Tibial artery (tissue), 4 donors: ENCODE results near the gene C1D.

Experiments
- DNase-seq, 2 donors: peaks; one replicate each; pipeline ENCODE4 v3.0.0-alpha.2; 2019
- H3K27ac ChIP-seq, 2 donors: fragments of 200-600 bp; sonication (generic) in 1 of 2; 1 replicate in 1 of 2; 2 replicates in 1 of 2; pipeline ENCODE4 v1.5.1; 2018 to 2019; ENCODE audit warnings: mild to moderate bottlenecking in 1 of 2
- H3K27me3 ChIP-seq, 2 donors: fragments of 200-600 bp; sonication (generic) in 1 of 2; one replicate each; pipeline versions ENCODE4 v1.5.1 to v1.6.0; 2016 to 2019
- H3K36me3 ChIP-seq, 3 donors: fragments of 200-600 bp; sonication (generic) in 2 of 3; one replicate each; pipeline ENCODE4 v1.5.1; 2016 to 2019; ENCODE audit warnings: mild to moderate bottlenecking in 2 of 3
- H3K4me1 ChIP-seq, 4 donors: fragments of 200-600 bp; sonication (generic) in 2 of 4; 1 replicate in 3 of 4; 2 replicates in 1 of 4; pipeline ENCODE4 v1.5.1; 2016 to 2019
- H3K4me3 ChIP-seq, 2 donors: fragments of 200-600 bp; sonication (generic) in 1 of 2; 1 replicate in 1 of 2; 2 replicates in 1 of 2; pipeline ENCODE4 v1.5.1; 2018 to 2019; ENCODE audit warnings: mild to moderate bottlenecking in 2 of 2
- H3K9me3 ChIP-seq, 3 donors: fragments of 200-600 bp; sonication (generic) in 1 of 3; one replicate each; pipeline ENCODE4 v1.5.1; 2016 to 2019
- CTCF ChIP-seq, 2 experiments: fragments of 200-600 bp in 1 of 2; fragments of 450-650 bp in 1 of 2; IDR thresholded peaks; one replicate each; pipeline ENCODE4 v1.5.1; 2017 to 2019; ENCODE audit warnings: antibody characterized with exemption in 2 of 2, mild to moderate bottlenecking in 1 of 2, moderate library complexity in 1 of 2
- intact Hi-C: fragments of 100-400 bp; cut with DNase I; formaldehyde crosslinking; loops from one replicate; pipeline ENCODE4 v1.15.0; 2023; ENCODE audit warnings: low total_unique reads

Gene C1D

GRCh38 chr2:68093634-68094033, 30.8 kb upstream of the C1D start:
- no peaks in the 10 kb centered on the region for H3K27me3 ChIP-seq
- no peak for TF ChIP-seq CTCF (IDR thresholded peaks at IDR 0.05)
- no peak overlapping the region for H3K4me3 ChIP-seq
- no peaks in the 10 kb centered on the region for H3K4me1 ChIP-seq
- no peaks in the 10 kb centered on the region for H3K9me3 ChIP-seq
- intact Hi-C loops, result no loop called here
- no peak overlapping the region for H3K27ac ChIP-seq
- no peak for DNase-seq
- no peaks in the 10 kb centered on the region for H3K36me3 ChIP-seq

- no peak for TF ChIP-seq CTCF (IDR thresholded peaks at IDR 0.05)
- no peaks in the 10 kb centered on the region for H3K27me3 ChIP-seq
- no peak overlapping the region for H3K4me3 ChIP-seq
- no peak for DNase-seq
- no peaks in the 10 kb centered on the region for H3K9me3 ChIP-seq
- H3K27ac ChIP-seq, result no peak overlapping the region
- H3K36me3 ChIP-seq, result no peaks in the 10 kb centered on the region
- no peaks in the 10 kb centered on the region for H3K4me1 ChIP-seq
- intact Hi-C loops, result no loop called here
Measured at GRCh38 chr2:68091439-68092034, 28.7 kb upstream of the C1D start.

- no peak for TF ChIP-seq CTCF (IDR thresholded peaks at IDR 0.05)
- Histone ChIP-seq H3K9me3 (no peaks in the 10 kb centered on the region), H3K4me1 (no peaks in the 10 kb centered on the region), H3K27me3 (no peaks in the 10 kb centered on the region), H3K27ac (no peak overlapping the region), H3K4me3 (no peak overlapping the region), H3K36me3 (no peaks in the 10 kb centered on the region)
- DNase-seq, result no peak
- intact Hi-C loops, result no loop called here
Measured at GRCh38 chr2:68089961-68090360, 27.2 kb upstream of the C1D start.

- H3K27me3 ChIP-seq, result no peaks in the 10 kb centered on the region
- no peak overlapping the region for H3K4me3 ChIP-seq
- no peak for TF ChIP-seq CTCF (IDR thresholded peaks at IDR 0.05)
- H3K36me3 ChIP-seq, result no peaks in the 10 kb centered on the region
- intact Hi-C loops, result no loop called here
- H3K4me1 ChIP-seq, result no peaks in the 10 kb centered on the region
- DNase-seq, result no peak
- H3K9me3 ChIP-seq, result no peaks in the 10 kb centered on the region
- H3K27ac ChIP-seq, result no peak overlapping the region
Measured at GRCh38 chr2:68088940-68089339, 26.1 kb upstream of the C1D start.

GRCh38 chr2:68086166-68086565, 23.4 kb upstream of the C1D start:
- no peak for DNase-seq
- H3K9me3 ChIP-seq, result no peaks in the 10 kb centered on the region
- H3K36me3 ChIP-seq, result no peaks in the 10 kb centered on the region
- H3K27ac ChIP-seq, result no peak overlapping the region
- TF ChIP-seq CTCF (IDR thresholded peaks at IDR 0.05), result no peak
- H3K27me3 ChIP-seq, result no peaks in the 10 kb centered on the region
- no peaks in the 10 kb centered on the region for H3K4me1 ChIP-seq
- H3K4me3 ChIP-seq, result no peak overlapping the region
- intact Hi-C loops, result no loop called here

- no peak for TF ChIP-seq CTCF (IDR thresholded peaks at IDR 0.05)
- H3K36me3 ChIP-seq, result no peaks in the 10 kb centered on the region
- H3K4me1 ChIP-seq, result no peaks in the 10 kb centered on the region
- H3K27me3 ChIP-seq, result no peaks in the 10 kb centered on the region
- intact Hi-C loops, result no loop called here
- no peak overlapping the region for H3K4me3 ChIP-seq
- H3K27ac ChIP-seq, result no peak overlapping the region
- H3K9me3 ChIP-seq, result no peaks in the 10 kb centered on the region
- DNase-seq, result no peak
Measured at GRCh38 chr2:68083346-68083745, 20.5 kb upstream of the C1D start.
